Measurements from ENCODE around the gene THAP7.
"Not testable (repeated sequence)": the region's sequence is repeated elsewhere in the genome, so short reads cannot be mapped to it uniquely, and the experiment has no call there.

Gene THAP7

GRCh38 chr22:20978419-20978818 lies 23.5 kb downstream of the THAP7 start:
- DNase-seq (ENCODE audit: low spot score), result no peak

- DNase-seq (ENCODE audit: low spot score), result no peak
Observed at GRCh38 chr22:20977516-20978170, 24.3 kb downstream of the THAP7 start.

GRCh38 chr22:20977019-20977418 lies 24.9 kb downstream of the THAP7 start:
- DNase-seq (ENCODE audit: low spot score), result no peak

- no peak for DNase-seq (ENCODE audit: low spot score)
Observed at GRCh38 chr22:20976291-20976877, 25.5 kb downstream of the THAP7 start.

GRCh38 chr22:20975541-20976290 lies 26.2 kb downstream of the THAP7 start:
- no peak for DNase-seq (ENCODE audit: low spot score)

GRCh38 chr22:20974336-20974955 lies 27.5 kb downstream of the THAP7 start:
- DNase-seq (ENCODE audit: low spot score), result no peak

- DNase-seq (ENCODE audit: low spot score), result no peak
Observed at GRCh38 chr22:20973634-20974286, 28.2 kb downstream of the THAP7 start.

GRCh38 chr22:20972933-20973577 lies 28.9 kb downstream of the THAP7 start:
- DNase-seq (ENCODE audit: low spot score), result no peak

- not testable (repeated sequence) for DNase-seq (ENCODE audit: low spot score)
Observed at GRCh38 chr22:20972014-20972694, 29.8 kb downstream of the THAP7 start.

- no peak for DNase-seq (ENCODE audit: low spot score)
Observed at GRCh38 chr22:20970939-20971657, 30.8 kb downstream of the THAP7 start.

- DNase-seq (ENCODE audit: low spot score), result no peak
Observed at GRCh38 chr22:20968281-20968977, 33.5 kb downstream of the THAP7 start.

- DNase-seq (ENCODE audit: low spot score), result no peak
Observed at GRCh38 chr22:20967697-20968211, 34.2 kb downstream of the THAP7 start.

GRCh38 chr22:20966883-20967696 lies 34.8 kb downstream of the THAP7 start, which contains the start of gene AIFM3:
Gene AIFM3 (plus strand): TSS chr22:20967255. CDS start chr22:20967945, 690 bp downstream.
- DNase-seq (ENCODE audit: low spot score), result no peak

GRCh38 chr22:20965888-20966855 lies 35.7 kb downstream of the THAP7 start:
- DNase-seq (ENCODE audit: low spot score), result no peak

- DNase-seq (ENCODE audit: low spot score), result peak; percentile 42
Observed at GRCh38 chr22:20965104-20965887, 36.6 kb downstream of the THAP7 start.

GRCh38 chr22:20964799-20965103 lies 37.2 kb downstream of the THAP7 start:
- no peak for DNase-seq (ENCODE audit: low spot score)

All from GM03348 (cell line).